Smooth muscle cell (in vitro differentiated cells): ENCODE results near the gene SEC61A2. TPM values are rescaled to one million over a fixed set of nuclear protein-coding genes. Genes with fewer than 3 reads are reported as not detected.

Experiments
- DNase-seq: peaks from one replicate; lab custom pipeline; 2025; ENCODE audit not compliant: unreplicated experiment; lab: John Stamatoyannopoulos, UW
- H2AFZ ChIP-seq: fragments of 200-600 bp; sonication (generic); 2 replicates; pipeline ENCODE4 v1.6.0; 2016; ENCODE audit warnings: antibody characterized with exemption, low read depth, mild to moderate bottlenecking
- H3F3A ChIP-seq: fragments of 200-600 bp; sonication (generic); 2 replicates; pipeline ENCODE4 v1.6.0; 2017; ENCODE audit warnings: antibody characterized with exemption, low read depth
- H3K27ac ChIP-seq: fragments of 200-600 bp; sonication (generic); 2 replicates; pipeline ENCODE4 v1.5.1; 2016; ENCODE audit warnings: low read depth, mild to moderate bottlenecking
- H3K27me3 ChIP-seq: fragments of 200-600 bp; sonication (generic); 2 replicates; pipeline ENCODE4 v1.6.1; 2016; ENCODE audit warnings: low read depth, mild to moderate bottlenecking
- H3K36me3 ChIP-seq: fragments of 200-600 bp; sonication (generic); 2 replicates; pipeline ENCODE4 v1.5.1; 2016; ENCODE audit warnings: low read depth
- H3K4me1 ChIP-seq: fragments of 200-600 bp; sonication (generic); 2 replicates; pipeline ENCODE4 v1.5.1; 2016; ENCODE audit warnings: low read depth
- H3K4me2 ChIP-seq: fragments of 200-600 bp; sonication (generic); 2 replicates; pipeline ENCODE4 v1.6.0; 2016; ENCODE audit warnings: mild to moderate bottlenecking
- H3K4me3 ChIP-seq: fragments of 200-600 bp; sonication (generic); 2 replicates; pipeline ENCODE4 v1.5.1; 2016; ENCODE audit warnings: mild to moderate bottlenecking
- H3K79me2 ChIP-seq: fragments of 200-600 bp; sonication (generic); 2 replicates; pipeline ENCODE4 v1.6.0; 2016; ENCODE audit warnings: low read depth, mild to moderate bottlenecking
- H3K9ac ChIP-seq: fragments of 200-600 bp; sonication (generic); 2 replicates; pipeline ENCODE4 v1.6.0; 2016; ENCODE audit warnings: low read depth
- H3K9me3 ChIP-seq: fragments of 200-600 bp; sonication (generic); replicated peaks from 2 replicates; pipeline ENCODE4 v1.5.1; 2016; ENCODE audit warnings: low read depth
- H4K20me1 ChIP-seq: fragments of 200-600 bp; sonication (generic); 2 replicates; pipeline ENCODE4 v1.6.0; 2016; ENCODE audit warnings: low read depth
- WGBS: methylation state at CpG from one replicate; pipeline ENCODE4 v1.1.7; 2016; ENCODE audit warnings: low lambda C conversion rate; 5-methylcytosine and 5-hydroxymethylcytosine counted together
- polyA plus RNA-seq: library from polyadenylated mRNA; unstranded; fragments of >200 nt; fragmentation: Nextera tagmentation; extraction: Ambion mirVana; gene quantifications from 2 replicates; pipeline ENCODE4 v1.2.1, GENCODE V29; 2016
- total RNA-seq: library from RNA; depleted of rRNA; stranded (reverse); fragments of >200 nt; gene quantifications from 2 replicates; pipeline ENCODE4 v1.2.3, GENCODE V29; 2014
- TF ChIP-seq, protein P1 (sequence below): fragments of 200-600 bp; sonication (generic); IDR thresholded peaks from 2 replicates; pipeline ENCODE4 v1.5.1; 2017; ENCODE audit warnings: borderline replicate concordance, mild to moderate bottlenecking, antibody characterized with exemption; ENCODE audit not compliant: insufficient read depth, poor library complexity, severe bottlenecking

SEC61A2 gene
- total and polyA plus RNA-seq, 2 experiments from 2014 or later, result 9.7 to 14.2 TPM

DNA sequence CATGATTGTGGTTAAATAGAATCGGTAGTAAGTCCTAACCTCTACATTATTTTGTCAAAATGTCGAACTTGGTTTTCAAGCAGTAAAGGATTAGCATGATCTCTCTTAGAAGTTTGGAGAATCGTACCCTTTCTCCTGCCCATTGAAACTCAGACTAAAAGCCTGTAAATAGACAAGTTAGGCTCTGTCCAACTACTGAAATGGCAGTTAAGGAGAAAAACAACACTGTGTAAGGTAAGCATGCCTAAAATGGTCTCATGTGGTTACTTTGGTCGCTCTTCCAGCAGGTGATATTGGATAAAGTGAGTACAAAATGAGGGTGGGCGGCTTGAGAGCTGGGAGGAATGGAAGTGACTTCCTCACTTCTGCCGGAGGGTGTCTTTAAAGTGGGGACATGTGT, 25.0 kb downstream of the SEC61A2 start:
- no peaks in the 10 kb centered on the region for H3K79me2 ChIP-seq
- DNase-seq, result no peak
- H3K27ac ChIP-seq, result no peak overlapping the region
- H2AFZ ChIP-seq, result no peak overlapping the region
- H3K36me3 ChIP-seq, result peaks cover 8% of the 10 kb centered on the region
- H3K4me1 ChIP-seq, result no peaks in the 10 kb centered on the region
- H3K27me3 ChIP-seq, result no peaks in the 10 kb centered on the region
- H3K4me3 ChIP-seq, result no peak overlapping the region
- no peaks in the 10 kb centered on the region for H3F3A ChIP-seq
- TF ChIP-seq, protein P1, sequence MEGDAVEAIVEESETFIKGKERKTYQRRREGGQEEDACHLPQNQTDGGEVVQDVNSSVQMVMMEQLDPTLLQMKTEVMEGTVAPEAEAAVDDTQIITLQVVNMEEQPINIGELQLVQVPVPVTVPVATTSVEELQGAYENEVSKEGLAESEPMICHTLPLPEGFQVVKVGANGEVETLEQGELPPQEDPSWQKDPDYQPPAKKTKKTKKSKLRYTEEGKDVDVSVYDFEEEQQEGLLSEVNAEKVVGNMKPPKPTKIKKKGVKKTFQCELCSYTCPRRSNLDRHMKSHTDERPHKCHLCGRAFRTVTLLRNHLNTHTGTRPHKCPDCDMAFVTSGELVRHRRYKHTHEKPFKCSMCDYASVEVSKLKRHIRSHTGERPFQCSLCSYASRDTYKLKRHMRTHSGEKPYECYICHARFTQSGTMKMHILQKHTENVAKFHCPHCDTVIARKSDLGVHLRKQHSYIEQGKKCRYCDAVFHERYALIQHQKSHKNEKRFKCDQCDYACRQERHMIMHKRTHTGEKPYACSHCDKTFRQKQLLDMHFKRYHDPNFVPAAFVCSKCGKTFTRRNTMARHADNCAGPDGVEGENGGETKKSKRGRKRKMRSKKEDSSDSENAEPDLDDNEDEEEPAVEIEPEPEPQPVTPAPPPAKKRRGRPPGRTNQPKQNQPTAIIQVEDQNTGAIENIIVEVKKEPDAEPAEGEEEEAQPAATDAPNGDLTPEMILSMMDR, result no peak
- no peak overlapping the region for H3K4me2 ChIP-seq
- no peak overlapping the region for H3K9ac ChIP-seq
- no peaks in the 10 kb centered on the region for H3K9me3 ChIP-seq
- no peaks in the 10 kb centered on the region for H4K20me1 ChIP-seq
- WGBS, result 96% methylated on average over 6 of the region's 6 CpGs

DNA sequence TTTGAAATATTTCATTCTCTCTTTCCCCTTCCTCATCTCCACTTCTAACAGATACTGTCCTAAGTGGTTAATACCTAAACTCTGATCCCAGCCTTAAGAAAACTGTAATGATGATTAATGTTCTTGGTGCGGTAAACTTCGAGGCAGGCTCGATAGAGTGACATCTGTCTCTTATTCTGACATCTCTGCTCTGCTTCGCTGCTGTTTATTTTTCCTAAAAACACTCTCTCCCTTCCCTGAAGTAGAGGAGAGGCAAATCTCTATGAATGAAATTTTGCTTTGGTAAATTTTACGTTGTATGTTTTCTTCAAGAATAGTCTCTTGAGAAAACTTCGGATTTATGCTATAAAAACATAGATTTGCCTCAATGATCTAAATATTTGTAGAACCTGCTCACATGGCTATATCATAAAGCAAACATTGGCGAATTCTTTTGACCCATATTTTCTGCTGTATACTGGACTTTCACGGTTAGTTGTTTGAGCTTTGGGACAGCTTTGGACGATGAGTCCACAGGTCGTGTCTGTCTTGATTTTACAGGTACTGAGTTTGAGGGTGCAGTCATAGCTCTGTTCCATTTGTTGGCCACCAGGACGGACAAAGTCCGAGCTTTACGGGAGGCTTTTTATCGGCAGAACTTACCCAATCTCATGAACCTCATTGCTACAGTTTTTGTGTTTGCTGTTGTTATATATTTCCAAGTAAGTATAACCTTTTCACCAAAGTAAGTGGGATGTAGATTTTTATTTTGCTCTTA, 27.1 kb downstream of the SEC61A2 start:
- H3K4me1 ChIP-seq, result no peaks in the 10 kb centered on the region
- H3K79me2 ChIP-seq, result no peaks in the 10 kb centered on the region
- H3K9me3 ChIP-seq, result no peaks in the 10 kb centered on the region
- no peak overlapping the region for H2AFZ ChIP-seq
- TF ChIP-seq, protein P1, result no peak
- no peak overlapping the region for H3K27ac ChIP-seq
- H3K4me3 ChIP-seq, result no peak overlapping the region
- no peak overlapping the region for H3K4me2 ChIP-seq
- WGBS, result 96% methylated on average over 14 of the region's 14 CpGs
- H3K36me3 ChIP-seq, result peaks cover 8% of the 10 kb centered on the region
- H3K9ac ChIP-seq, result no peak overlapping the region
- no peak for DNase-seq
- no peaks in the 10 kb centered on the region for H4K20me1 ChIP-seq
- no peaks in the 10 kb centered on the region for H3K27me3 ChIP-seq
- no peaks in the 10 kb centered on the region for H3F3A ChIP-seq

DNA sequence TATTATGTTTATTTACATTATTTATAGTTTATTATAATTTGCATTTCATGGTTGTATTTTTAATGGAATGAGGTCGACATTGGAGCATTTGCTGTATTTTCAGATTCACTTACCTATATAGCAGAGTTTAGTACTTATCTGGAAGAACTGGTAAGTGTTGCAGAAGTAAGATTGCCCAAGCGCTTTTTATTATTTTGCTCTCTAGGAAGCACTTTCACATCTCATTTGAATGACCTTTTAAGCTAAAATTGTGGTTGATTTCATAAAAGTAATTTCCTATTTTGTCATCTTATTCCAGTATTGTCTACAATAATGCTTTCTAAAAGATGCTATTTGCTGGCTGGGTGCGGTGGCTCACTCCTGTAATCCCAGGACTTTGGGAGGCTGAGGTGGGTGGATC, 28.6 kb downstream of the SEC61A2 start:
- Histone ChIP-seq H3K79me2 (no peaks in the 10 kb centered on the region), H3K4me1 (no peaks in the 10 kb centered on the region), H3K4me3 (no peak overlapping the region), H3K4me2 (no peak overlapping the region), H3K27ac (no peak overlapping the region), H2AFZ (no peak overlapping the region), H3K36me3 (peaks cover 8% of the 10 kb centered on the region), H3F3A (no peaks in the 10 kb centered on the region), H3K9me3 (no peaks in the 10 kb centered on the region), H4K20me1 (no peaks in the 10 kb centered on the region), H3K27me3 (no peaks in the 10 kb centered on the region), H3K9ac (no peak overlapping the region)
- WGBS, result 99% methylated on average over 3 of the region's 3 CpGs
- no peak for DNase-seq
- TF ChIP-seq, protein P1, result no peak

DNA sequence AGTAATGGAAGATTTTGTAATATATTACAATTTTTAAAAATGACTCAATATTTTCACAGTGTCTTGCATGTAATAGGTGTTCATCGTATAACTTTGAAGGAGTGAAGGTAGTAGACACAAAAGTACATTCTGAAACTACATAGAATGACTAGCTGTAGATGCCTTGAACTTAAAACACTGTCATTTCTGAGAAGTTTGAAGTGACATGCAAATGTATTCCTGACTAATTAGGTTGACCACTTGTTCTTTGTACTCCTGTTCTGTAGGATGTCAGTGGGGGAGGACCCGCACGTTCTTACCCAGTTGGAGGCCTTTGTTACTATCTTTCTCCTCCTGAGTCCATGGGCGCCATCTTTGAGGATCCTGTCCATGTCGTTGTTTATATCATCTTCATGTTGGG, 31.2 kb downstream of the SEC61A2 start:
- Histone ChIP-seq H3K4me1 (no peaks in the 10 kb centered on the region), H3K4me3 (no peak overlapping the region), H3K4me2 (no peak overlapping the region), H3K9ac (no peak overlapping the region), H2AFZ (no peak overlapping the region), H3K36me3 (peaks cover 8% of the 10 kb centered on the region), H3F3A (peaks cover under 1% of the 10 kb centered on the region), H3K27me3 (no peaks in the 10 kb centered on the region), H3K27ac (no peak overlapping the region), H4K20me1 (no peaks in the 10 kb centered on the region), H3K9me3 (no peaks in the 10 kb centered on the region), H3K79me2 (no peaks in the 10 kb centered on the region)
- DNase-seq, result no peak
- WGBS, result 95% methylated on average over 5 of the region's 5 CpGs
- TF ChIP-seq, protein P1, result no peak
